WTC11 (cell line): Measurements from ENCODE around the gene GTPBP6. TPM values are rescaled to one million over a fixed set of nuclear protein-coding genes. Genes with fewer than 3 reads are reported as not detected.

Experiments
- ATAC-seq: fragments of 200-7000 bp; cut with Tn5 transposase; 2 replicates; pipeline ENCODE4 v1.10.0; 2021; ENCODE audit warnings: mild to moderate bottlenecking, moderate library complexity
- CTCF ChIA-PET: fragments of 300-600 bp; sonication (Branson Sonifier 250); formaldehyde crosslinking; loops from one replicate; lab custom pipeline; 2021; ENCODE audit warnings: antibody characterized with exemption; lab: Charles Lee
- POLR2A ChIA-PET: fragments of 350-600 bp; sonication (Branson Sonifier 250); formaldehyde crosslinking; loops from one replicate; lab custom pipeline; 2021; ENCODE audit warnings: antibody characterized with exemption; lab: Charles Lee
- DNase-seq: peaks from one replicate; pipeline ENCODE4 v3.0.0; 2021; ENCODE audit warnings: low spot score
- H3K27ac Mint-ChIP-seq: 2 replicates; pipeline ENCODE4 v1.8.0; 2021; ENCODE audit warnings: mixed read lengths
- H3K27me3 Mint-ChIP-seq: 2 replicates; pipeline ENCODE4 v1.8.0; 2021; ENCODE audit warnings: low read depth, mild to moderate bottlenecking, moderate library complexity, mixed read lengths
- H3K36me3 Mint-ChIP-seq: 2 replicates; pipeline ENCODE4 v1.8.0; 2021; ENCODE audit warnings: mixed read lengths
- H3K4me1 Mint-ChIP-seq: 2 replicates; pipeline ENCODE4 v1.8.0; 2022; ENCODE audit warnings: mixed read lengths
- H3K4me3 Mint-ChIP-seq: 2 replicates; pipeline ENCODE4 v1.8.0; 2021; ENCODE audit warnings: mild to moderate bottlenecking, moderate library complexity, mixed read lengths
- H3K9me3 Mint-ChIP-seq: 2 replicates; pipeline ENCODE4 v1.8.0; 2021; ENCODE audit warnings: mixed read lengths
- AFF4 ChIP-seq: sonication (generic); formaldehyde crosslinking; IDR thresholded peaks from 2 replicates; pipeline ENCODE4 v1.8.1; 2023; ENCODE audit warnings: mild to moderate bottlenecking, missing genetic modification reagents, borderline replicate concordance
- ATF1 ChIP-seq: sonication (generic); formaldehyde crosslinking; IDR thresholded peaks from 2 replicates; pipeline ENCODE4 v1.8.1; 2023; ENCODE audit warnings: mild to moderate bottlenecking, moderate library complexity, missing genetic modification reagents
- CREM ChIP-seq: sonication (generic); formaldehyde crosslinking; IDR thresholded peaks from 2 replicates; pipeline ENCODE4 v1.8.1; 2022; ENCODE audit warnings: mild to moderate bottlenecking, missing genetic modification reagents, moderate library complexity
- ETV6 ChIP-seq: sonication (generic); formaldehyde crosslinking; IDR thresholded peaks from 2 replicates; pipeline ENCODE4 v1.8.1; 2022; ENCODE audit warnings: mild to moderate bottlenecking, missing genetic modification reagents
- FOXK1 ChIP-seq: sonication (generic); formaldehyde crosslinking; IDR thresholded peaks from 2 replicates; pipeline ENCODE4 v1.8.0; 2022; ENCODE audit warnings: mild to moderate bottlenecking, moderate library complexity, missing genetic modification reagents
- FOXP4 ChIP-seq: sonication (generic); formaldehyde crosslinking; IDR thresholded peaks from 2 replicates; pipeline ENCODE4 v1.8.0; 2022; ENCODE audit warnings: mild to moderate bottlenecking, missing genetic modification reagents
- GABPB1 ChIP-seq: sonication (generic); formaldehyde crosslinking; IDR thresholded peaks from 2 replicates; pipeline ENCODE4 v1.8.1; 2023; ENCODE audit warnings: mild to moderate bottlenecking, missing genetic modification reagents
- IRF2 ChIP-seq: sonication (generic); formaldehyde crosslinking; IDR thresholded peaks from 2 replicates; pipeline ENCODE4 v1.8.0; 2022; ENCODE audit warnings: low read depth, missing genetic modification reagents, borderline replicate concordance
- KAT7 ChIP-seq: sonication (generic); formaldehyde crosslinking; IDR thresholded peaks from 2 replicates; pipeline ENCODE4 v1.8.1; 2023; ENCODE audit warnings: missing genetic modification reagents, mild to moderate bottlenecking, borderline replicate concordance
- NFATC4 ChIP-seq: fragments of 250-450 bp; sonication (Bioruptor Pico); IDR thresholded peaks from 2 replicates; pipeline ENCODE4 v1.9.0; 2021; ENCODE audit warnings: mild to moderate bottlenecking
- NFYB ChIP-seq: sonication (generic); formaldehyde crosslinking; conservative IDR thresholded peaks from 2 replicates; pipeline ENCODE4 v1.8.0; 2022; ENCODE audit warnings: low read depth, missing genetic modification reagents
- PREB ChIP-seq: sonication (generic); formaldehyde crosslinking; IDR thresholded peaks from 2 replicates; pipeline ENCODE4 v1.8.1; 2022; ENCODE audit warnings: mild to moderate bottlenecking, missing genetic modification reagents, moderate library complexity, borderline replicate concordance
- RORB ChIP-seq: fragments of 250-450 bp; sonication (Bioruptor Pico); IDR thresholded peaks from 2 replicates; pipeline ENCODE4 v1.9.0; 2021; ENCODE audit warnings: mild to moderate bottlenecking
- SMAD3 ChIP-seq: sonication (generic); formaldehyde crosslinking; IDR thresholded peaks from 2 replicates; pipeline ENCODE4 v1.8.0; 2022; ENCODE audit warnings: missing genetic modification reagents, mild to moderate bottlenecking, borderline replicate concordance
- USF2 ChIP-seq: sonication (generic); formaldehyde crosslinking; IDR thresholded peaks from 2 replicates; pipeline ENCODE4 v1.8.1; 2023; ENCODE audit warnings: mild to moderate bottlenecking, missing genetic modification reagents, moderate library complexity
- ZNF121 ChIP-seq: sonication (generic); formaldehyde crosslinking; IDR thresholded peaks from 2 replicates; pipeline ENCODE4 v1.8.0; 2023; ENCODE audit warnings: missing genetic modification reagents
- ZNF219 ChIP-seq: sonication (generic); formaldehyde crosslinking; IDR thresholded peaks from 2 replicates; pipeline ENCODE4 v1.8.0; 2023; ENCODE audit warnings: missing genetic modification reagents, mild to moderate bottlenecking, borderline replicate concordance
- ZNF232 ChIP-seq: sonication (generic); formaldehyde crosslinking; IDR thresholded peaks from 2 replicates; pipeline ENCODE4 v1.8.0; 2022; ENCODE audit warnings: mild to moderate bottlenecking, missing genetic modification reagents
- ZNF416 ChIP-seq: fragments of 250-450 bp; sonication (Bioruptor Pico); IDR thresholded peaks from 2 replicates; pipeline ENCODE4 v1.9.0; 2021; ENCODE audit warnings: mild to moderate bottlenecking, inconsistent platforms
- ZNF423 ChIP-seq: fragments of 250-450 bp; sonication (Bioruptor Pico); IDR thresholded peaks from 2 replicates; pipeline ENCODE4 v2.1.2; 2022; ENCODE audit warnings: mild to moderate bottlenecking, moderate library complexity
- ZNF512 ChIP-seq: sonication (generic); formaldehyde crosslinking; IDR thresholded peaks from 2 replicates; pipeline ENCODE4 v1.8.1; 2022; ENCODE audit warnings: missing genetic modification reagents, borderline replicate concordance
- ZNF671 ChIP-seq: fragments of 250-450 bp; sonication (Bioruptor Pico); IDR thresholded peaks from 2 replicates; pipeline ENCODE4 v1.8.0; 2021; ENCODE audit warnings: mild to moderate bottlenecking
- total RNA-seq: library from RNA; stranded (reverse); gene quantifications from 3 replicates; pipeline ENCODE4 v1.2.3, GENCODE V29; 2021

GTPBP6 gene
- total RNA-seq, 1 experiment from 2014 or later = 63.9 TPM

GRCh38 chrX:349702-350101 is 31.1 kb upstream of the GTPBP6 start (continued):
- no peak for TF ChIP-seq AFF4 (CRISPR knock-in tag)

GRCh38 chrX:349196-349595 is 30.6 kb upstream of the GTPBP6 start:
- Mint-ChIP-seq H3K27me3 (no peaks in the 10 kb centered on the region), H3K27ac (peak overlapping the region; percentile 67), H3K4me3 (no peak overlapping the region), H3K4me1 (0 out of 2 replicates have a peak, but pooled peaks cover 3% of the 10 kb centered on the region), H3K9me3 (no peaks in the 10 kb centered on the region)
- ChIA-PET POLR2A (no interaction called here), CTCF (no interaction called here)
- no peak for DNase-seq
- no peak for TF ChIP-seq NFYB
- TF ChIP-seq, all 79 proteins: peak for 0
- no peak for ATAC-seq
- H3K36me3 Mint-ChIP-seq = peaks cover 23% of the 10 kb centered on the region

- ATAC-seq = no peak
- DNase-seq = no peak
- POLR2A ChIA-PET = no interaction called here
- Mint-ChIP-seq H3K27ac (peak overlapping the region; percentile 79; the same call in 1 of the 2 replicates), H3K36me3 (peaks cover 23% of the 10 kb centered on the region), H3K27me3 (no peaks in the 10 kb centered on the region), H3K4me1 (0 out of 2 replicates have a peak, but pooled peaks cover 3% of the 10 kb centered on the region)
- TF ChIP-seq SMAD3 (CRISPR knock-in tag) (no peak), KAT7 (CRISPR knock-in tag) (no peak), ZNF121 (no peak), PREB (CRISPR knock-in tag) (no peak), ETV6 (CRISPR knock-in tag) (no peak), FOXK1 (CRISPR knock-in tag) (no peak), ATF1 (CRISPR knock-in tag) (no peak), NFATC4 (CRISPR knock-in tag) (no peak), IRF2 (no peak), RORB (CRISPR knock-in tag) (no peak), ZNF512 (CRISPR knock-in tag) (no peak)
- TF ChIP-seq, all 79 proteins: peak for 0
- CTCF ChIA-PET = no interaction called here
- no peaks in the 10 kb centered on the region for H3K9me3 Mint-ChIP-seq
- no peak overlapping the region for H3K4me3 Mint-ChIP-seq
These were observed 30.0 kb upstream of the GTPBP6 start for GRCh38 chrX:348461-349117.

- no peak for DNase-seq
- no peaks in the 10 kb centered on the region for H3K9me3 Mint-ChIP-seq
- no peak for ATAC-seq
- peaks cover 19% of the 10 kb centered on the region for H3K36me3 Mint-ChIP-seq
- ChIA-PET CTCF (no interaction called here), POLR2A (no interaction called here)
- no peaks in the 10 kb centered on the region for H3K27me3 Mint-ChIP-seq
- H3K27ac Mint-ChIP-seq = peak overlapping the region; percentile 89
- H3K4me1 Mint-ChIP-seq = 0 out of 2 replicates have a peak, but pooled peaks cover 3% of the 10 kb centered on the region
- H3K4me3 Mint-ChIP-seq = no peak overlapping the region
- TF ChIP-seq ZNF232 (CRISPR knock-in tag) (no peak), USF2 (CRISPR knock-in tag) (no peak), GABPB1 (no peak), ZNF416 (CRISPR knock-in tag) (no peak), FOXP4 (CRISPR knock-in tag) (no peak), CREM (CRISPR knock-in tag) (no peak), ZNF423 (CRISPR knock-in tag) (no peak), ZNF219 (CRISPR knock-in tag) (no peak), ZNF671 (CRISPR knock-in tag) (no peak)
These were observed 28.9 kb upstream of the GTPBP6 start for GRCh38 chrX:347351-348117.
